Adrenal gland (tissue), 12 donors: ENCODE results near the gene KCNH1. TPM values are rescaled to one million over a fixed set of nuclear protein-coding genes. Genes with fewer than 3 reads are reported as not detected.

ENCODE experiments used
- DNase-seq, 7 donors: peaks; one replicate each; pipeline ENCODE4 v3.0.0-alpha.2; 2019 to 2020
- H3K27ac ChIP-seq, 5 donors: fragments of 200-600 bp; sonication (generic) in 4 of 5; 1 replicate in 3 of 5; 2 replicates in 2 of 5; pipeline versions ENCODE4 v1.5.1 to v1.8.0; 2016 to 2020; ENCODE audit warnings: mild to moderate bottlenecking in 1 of 5
- H3K27me3 ChIP-seq: fragments of 200-600 bp; 2 replicates; pipeline ENCODE4 v1.8.0; 2021
- H3K36me3 ChIP-seq, 2 donors: fragments of 200-600 bp; replicated peaks in 1 of 2; 1 replicate in 1 of 2; 2 replicates in 1 of 2; pipeline versions ENCODE4 v1.5.1 to v1.8.0; 2018 to 2022
- H3K4me1 ChIP-seq, 2 donors: fragments of 200-600 bp; replicated peaks in 1 of 2; 1 replicate in 1 of 2; 2 replicates in 1 of 2; pipeline versions ENCODE4 v1.5.1 to v1.8.0; 2018 to 2021
- H3K4me3 ChIP-seq, 4 donors: fragments of 200-600 bp; sonication (generic) in 3 of 4; one replicate each; pipeline ENCODE4 v1.5.1; 2016 to 2018
- H3K9me3 ChIP-seq, 3 donors: fragments of 200-600 bp; sonication (generic) in 1 of 3; replicated peaks in 1 of 3; 1 replicate in 2 of 3; 2 replicates in 1 of 3; pipeline versions ENCODE4 v1.5.1 to v1.8.0; 2016 to 2021
- POLR2A ChIP-seq, 2 donors: fragments of 450-650 bp; IDR thresholded peaks; one replicate each; pipeline ENCODE4 v1.6.1; 2017; ENCODE audit warnings: antibody characterized with exemption in 2 of 2, mild to moderate bottlenecking in 2 of 2, moderate library complexity in 1 of 2
- WGBS, 4 donors: extraction: QIAGEN DNeasy Blood & Tissue Kit in 2 of 4; methylation state at CpG; one replicate each; pipeline versions ENCODE4 v1.1.5 to v1.1.7; 2013 to 2017; 5-methylcytosine and 5-hydroxymethylcytosine counted together
- intact Hi-C, 2 donors: fragments of 100-400 bp; cut with DNase I; formaldehyde crosslinking; loops; one replicate each; pipeline versions ENCODE4 v1.14.1 to v1.15.0; 2022 to 2023
- polyA plus RNA-seq, 3 donors: library from polyadenylated mRNA; stranded (reverse); fragments of 200-250 nt in 2 of 3; fragments of 350-450 nt in 1 of 3; fragmentation: Illumina TruSeq in 1 of 3; extraction: RNeasy Lipid Tissue Mini Kit (QIAGEN cat#74804) in 1 of 3; gene quantifications; one replicate each; pipeline ENCODE4 v1.2.3, GENCODE V29; 2013 to 2014
- total RNA-seq, 9 donors: library from RNA; depleted of rRNA in 4 of 9; stranded (reverse); fragments of >200 nt in 4 of 9; fragments of 120-200 nt in 1 of 9; fragmentation: NEBNext Ultra II Directional in 1 of 9; extraction: Animal tissue kit (Norgen Biotek cat#: 25700) in 1 of 9; gene quantifications; one replicate each; pipeline versions ENCODE4 v1.1.0 to v1.2.4, GENCODE V29; 2013 to 2023
- TF ChIP-seq, protein P1 (sequence below), 6 experiments: fragments of 450-650 bp in 4 of 6; fragments of 200-600 bp in 2 of 6; sonication (generic) in 1 of 6; IDR thresholded peaks; 1 replicate in 5 of 6; 2 replicates in 1 of 6; pipeline versions ENCODE4 v1.5.1 to v1.8.0; 2016 to 2021; ENCODE audit warnings: antibody characterized with exemption in 6 of 6, mild to moderate bottlenecking in 2 of 6, moderate library complexity in 1 of 6
- donor health status: healthy with polysubstance abuse.
- donor health status: Bipolar disorder and iron deficiency.
- donor health status: DM: yes; HTN: yes; CAD: no.
- donor health status: DM: no; HTN: no; CAD: no.
- donor health status: DM: no; HTN: no; CAD: no.
- donor health status: DM: yes; HTN: yes; CAD: no.

KCNH1 gene
- total and polyA plus RNA-seq, 12 donors: 0.15 to 2.2 (median 0.73) TPM; not detected in 4

DNA sequence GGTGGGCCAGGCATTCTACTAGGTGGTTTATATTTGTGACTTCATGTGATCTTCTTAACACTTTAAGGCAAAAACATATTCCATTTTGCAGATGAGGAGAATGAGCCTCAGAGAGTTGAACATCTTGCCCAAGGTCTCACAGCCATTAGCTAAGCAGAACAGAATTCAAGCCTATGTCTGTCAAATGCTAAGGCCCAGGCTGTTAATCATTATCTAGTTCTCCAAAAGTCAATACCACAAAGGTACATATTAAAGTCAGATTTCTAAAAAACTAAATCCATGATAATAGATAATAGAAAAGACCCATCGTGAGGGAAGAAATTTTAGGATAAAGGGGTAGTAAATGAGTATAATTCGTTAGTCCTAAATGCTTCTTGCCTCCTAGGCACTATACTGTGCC, 234.3 kb downstream of the KCNH1 start:
- 44 to 56% (median 50%) methylated on average over 2 of the region's 2 CpGs for WGBS, 4 donors
- no peak for DNase-seq
- H3K36me3 ChIP-seq: no peaks in the 10 kb centered on the region
- no peaks in the 10 kb centered on the region for H3K4me1 ChIP-seq
- H3K4me3 ChIP-seq: no peak overlapping the region
- H3K27ac ChIP-seq: no peak overlapping the region
- H3K9me3 ChIP-seq: no peaks in the 10 kb centered on the region
- H3K27me3 ChIP-seq: no peaks in the 10 kb centered on the region
- TF ChIP-seq POLR2A (IDR thresholded peaks at IDR 0.05): no peak
- TF ChIP-seq, protein P1, sequence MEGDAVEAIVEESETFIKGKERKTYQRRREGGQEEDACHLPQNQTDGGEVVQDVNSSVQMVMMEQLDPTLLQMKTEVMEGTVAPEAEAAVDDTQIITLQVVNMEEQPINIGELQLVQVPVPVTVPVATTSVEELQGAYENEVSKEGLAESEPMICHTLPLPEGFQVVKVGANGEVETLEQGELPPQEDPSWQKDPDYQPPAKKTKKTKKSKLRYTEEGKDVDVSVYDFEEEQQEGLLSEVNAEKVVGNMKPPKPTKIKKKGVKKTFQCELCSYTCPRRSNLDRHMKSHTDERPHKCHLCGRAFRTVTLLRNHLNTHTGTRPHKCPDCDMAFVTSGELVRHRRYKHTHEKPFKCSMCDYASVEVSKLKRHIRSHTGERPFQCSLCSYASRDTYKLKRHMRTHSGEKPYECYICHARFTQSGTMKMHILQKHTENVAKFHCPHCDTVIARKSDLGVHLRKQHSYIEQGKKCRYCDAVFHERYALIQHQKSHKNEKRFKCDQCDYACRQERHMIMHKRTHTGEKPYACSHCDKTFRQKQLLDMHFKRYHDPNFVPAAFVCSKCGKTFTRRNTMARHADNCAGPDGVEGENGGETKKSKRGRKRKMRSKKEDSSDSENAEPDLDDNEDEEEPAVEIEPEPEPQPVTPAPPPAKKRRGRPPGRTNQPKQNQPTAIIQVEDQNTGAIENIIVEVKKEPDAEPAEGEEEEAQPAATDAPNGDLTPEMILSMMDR (IDR thresholded peaks at IDR 0.05): no peak
- intact Hi-C loops: no loop called here

DNA sequence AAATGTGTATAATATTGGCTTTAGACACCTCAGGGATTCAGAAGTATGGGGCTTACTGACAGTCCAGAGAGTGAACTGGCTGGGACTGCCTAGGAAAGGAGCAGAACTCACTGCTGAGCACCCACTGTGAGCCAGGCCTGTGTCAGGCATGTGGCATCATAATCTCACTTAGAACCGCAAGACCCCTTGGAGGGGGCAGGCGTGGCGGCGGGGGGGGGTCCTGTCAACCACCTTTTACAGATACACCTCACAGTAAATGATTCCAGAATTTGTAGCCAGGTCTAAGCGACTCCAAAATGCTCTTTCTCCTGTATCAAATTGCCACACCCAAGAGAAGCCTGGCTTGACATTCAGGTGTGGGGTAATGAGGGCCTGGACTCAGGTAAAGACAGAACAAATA, 235.5 kb downstream of the KCNH1 start:
- Histone ChIP-seq H3K4me3 (no peak overlapping the region), H3K27me3 (no peaks in the 10 kb centered on the region), H3K9me3 (no peaks in the 10 kb centered on the region), H3K27ac (no peak overlapping the region), H3K36me3 (no peaks in the 10 kb centered on the region), H3K4me1 (no peaks in the 10 kb centered on the region)
- TF ChIP-seq POLR2A (IDR thresholded peaks at IDR 0.05): no peak
- TF ChIP-seq, protein P1 (IDR thresholded peaks at IDR 0.05): no peak
- DNase-seq: no peak
- intact Hi-C loops: no loop called here
- WGBS, 4 donors: 68 to 82% (median 80%) methylated on average over 5 of the region's 5 CpGs

DNA sequence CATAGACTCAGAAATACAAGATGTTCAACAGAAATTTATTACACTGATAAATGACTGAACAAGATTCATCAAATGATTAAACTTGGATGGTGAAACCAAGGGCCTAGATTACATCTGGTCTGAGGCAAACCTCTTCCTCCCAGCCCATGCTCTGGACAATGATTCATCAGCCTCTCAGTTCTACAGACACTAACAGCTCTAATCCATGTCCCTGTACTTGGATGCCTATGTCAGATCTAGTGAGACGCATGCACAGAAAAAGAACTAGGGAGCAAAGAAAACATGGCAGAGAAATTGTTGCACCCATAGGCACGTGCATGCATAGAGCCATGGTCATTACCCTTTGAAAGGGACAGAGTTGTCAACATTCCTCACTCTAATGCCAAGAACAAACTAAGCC, 250.1 kb downstream of the KCNH1 start:
- WGBS, 4 donors: 65 to 73% (median 68%) methylated on average over 2 of the region's 2 CpGs
- Histone ChIP-seq H3K36me3 (no peaks in the 10 kb centered on the region), H3K27ac (no peak overlapping the region), H3K9me3 (no peaks in the 10 kb centered on the region), H3K27me3 (peaks cover 5% of the 10 kb centered on the region), H3K4me3 (no peak overlapping the region), H3K4me1 (no peaks in the 10 kb centered on the region)
- no peak for DNase-seq
- TF ChIP-seq, protein P1 (IDR thresholded peaks at IDR 0.05): no peak
- TF ChIP-seq POLR2A (IDR thresholded peaks at IDR 0.05): no peak
- intact Hi-C loops: no loop called here

DNA sequence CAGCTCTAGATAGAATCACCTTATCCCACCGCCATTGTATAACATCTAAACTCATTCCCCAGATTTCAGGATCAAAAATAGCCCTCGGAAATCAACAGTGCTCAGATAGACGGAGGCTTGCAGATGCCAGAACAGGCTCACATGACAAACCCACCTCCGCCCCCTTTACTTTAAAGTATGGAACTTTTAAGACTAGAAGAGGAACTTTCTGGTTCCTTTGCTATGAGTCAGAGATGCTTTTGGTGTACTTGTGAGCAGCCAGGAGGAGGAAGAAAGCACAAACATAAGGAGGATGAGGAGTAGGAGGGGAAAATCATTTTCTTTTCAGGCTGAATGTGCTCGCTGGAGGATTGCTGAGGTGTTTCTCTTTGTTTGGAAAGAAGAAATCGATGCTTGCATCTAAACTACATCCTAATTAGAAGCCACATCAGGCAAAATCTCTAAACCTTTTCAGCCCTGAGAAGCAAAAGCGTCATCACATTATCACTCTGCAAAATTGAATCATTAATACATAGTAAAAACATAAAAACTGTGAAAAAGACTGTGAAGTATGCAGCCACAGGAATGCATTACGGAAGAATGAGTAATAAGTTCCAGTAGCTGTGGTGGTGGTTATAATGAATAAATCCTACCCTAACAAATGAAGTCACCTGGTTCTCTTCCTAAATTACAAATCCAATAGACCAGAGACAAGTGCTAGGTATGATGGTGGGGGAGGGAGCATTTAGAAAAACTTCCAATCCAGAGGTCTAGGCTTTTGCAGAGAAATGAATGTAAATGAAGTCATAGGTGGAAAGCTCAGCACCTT, 251.3 kb downstream of the KCNH1 start:
- no peaks in the 10 kb centered on the region for H3K4me1 ChIP-seq
- no peak overlapping the region for H3K27ac ChIP-seq
- DNase-seq: no peak
- 63 to 65% (median 64%) methylated on average over 8 of the region's 8 CpGs for WGBS, 4 donors
- H3K27me3 ChIP-seq: peaks cover 5% of the 10 kb centered on the region
- H3K9me3 ChIP-seq: no peaks in the 10 kb centered on the region
- H3K36me3 ChIP-seq: no peaks in the 10 kb centered on the region
- TF ChIP-seq, protein P1 (IDR thresholded peaks at IDR 0.05): no peak
- TF ChIP-seq POLR2A (IDR thresholded peaks at IDR 0.05): no peak
- no peak overlapping the region for H3K4me3 ChIP-seq
- intact Hi-C loops: no loop called here
